ENCODE measurements around the gene MYRF. TPM values are rescaled to one million over a fixed set of nuclear protein-coding genes. Genes with fewer than 3 reads are reported as not detected.
A peak's percentile ranks its signal among the peaks of the same experiment; 100 is the strongest.

The MYRF gene
- total RNA-seq, 1 donor from 2014 or later, result 1.6 TPM

GRCh38 chr11:61726775-61727174 lies 25.7 kb upstream of the MYRF start:
- TF ChIP-seq, protein P1, sequence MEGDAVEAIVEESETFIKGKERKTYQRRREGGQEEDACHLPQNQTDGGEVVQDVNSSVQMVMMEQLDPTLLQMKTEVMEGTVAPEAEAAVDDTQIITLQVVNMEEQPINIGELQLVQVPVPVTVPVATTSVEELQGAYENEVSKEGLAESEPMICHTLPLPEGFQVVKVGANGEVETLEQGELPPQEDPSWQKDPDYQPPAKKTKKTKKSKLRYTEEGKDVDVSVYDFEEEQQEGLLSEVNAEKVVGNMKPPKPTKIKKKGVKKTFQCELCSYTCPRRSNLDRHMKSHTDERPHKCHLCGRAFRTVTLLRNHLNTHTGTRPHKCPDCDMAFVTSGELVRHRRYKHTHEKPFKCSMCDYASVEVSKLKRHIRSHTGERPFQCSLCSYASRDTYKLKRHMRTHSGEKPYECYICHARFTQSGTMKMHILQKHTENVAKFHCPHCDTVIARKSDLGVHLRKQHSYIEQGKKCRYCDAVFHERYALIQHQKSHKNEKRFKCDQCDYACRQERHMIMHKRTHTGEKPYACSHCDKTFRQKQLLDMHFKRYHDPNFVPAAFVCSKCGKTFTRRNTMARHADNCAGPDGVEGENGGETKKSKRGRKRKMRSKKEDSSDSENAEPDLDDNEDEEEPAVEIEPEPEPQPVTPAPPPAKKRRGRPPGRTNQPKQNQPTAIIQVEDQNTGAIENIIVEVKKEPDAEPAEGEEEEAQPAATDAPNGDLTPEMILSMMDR (IDR thresholded peaks at IDR 0.05), result no peak
- H3K4me3 Mint-ChIP-seq (ENCODE audit: unreplicated experiment), result no peak overlapping the region
- no peaks in the 10 kb centered on the region for H3K27me3 Mint-ChIP-seq (ENCODE audit: low read depth)
- H3K9me3 Mint-ChIP-seq (ENCODE audit: low read depth), result no peaks in the 10 kb centered on the region
- DNase-seq (ENCODE audit: low spot score), result no peak
- peaks cover 9% of the 10 kb centered on the region for H3K36me3 Mint-ChIP-seq (ENCODE audit: low read depth)
- H3K4me1 Mint-ChIP-seq (ENCODE audit: low read depth), result peaks cover 19% of the 10 kb centered on the region
- H3K27ac Mint-ChIP-seq (ENCODE audit: unreplicated experiment), result no peak overlapping the region

- Mint-ChIP-seq H3K4me3 (ENCODE audit: unreplicated experiment) (no peak overlapping the region), H3K4me1 (ENCODE audit: low read depth) (peaks cover 19% of the 10 kb centered on the region), H3K9me3 (ENCODE audit: low read depth) (no peaks in the 10 kb centered on the region), H3K27me3 (ENCODE audit: low read depth) (no peaks in the 10 kb centered on the region), H3K27ac (ENCODE audit: unreplicated experiment) (no peak overlapping the region), H3K36me3 (ENCODE audit: low read depth) (peaks cover 9% of the 10 kb centered on the region)
- TF ChIP-seq, protein P1 (IDR thresholded peaks at IDR 0.05), result no peak
- no peak for DNase-seq (ENCODE audit: low spot score)
Observed at GRCh38 chr11:61727401-61727811, 25.0 kb upstream of the MYRF start.

DNA sequence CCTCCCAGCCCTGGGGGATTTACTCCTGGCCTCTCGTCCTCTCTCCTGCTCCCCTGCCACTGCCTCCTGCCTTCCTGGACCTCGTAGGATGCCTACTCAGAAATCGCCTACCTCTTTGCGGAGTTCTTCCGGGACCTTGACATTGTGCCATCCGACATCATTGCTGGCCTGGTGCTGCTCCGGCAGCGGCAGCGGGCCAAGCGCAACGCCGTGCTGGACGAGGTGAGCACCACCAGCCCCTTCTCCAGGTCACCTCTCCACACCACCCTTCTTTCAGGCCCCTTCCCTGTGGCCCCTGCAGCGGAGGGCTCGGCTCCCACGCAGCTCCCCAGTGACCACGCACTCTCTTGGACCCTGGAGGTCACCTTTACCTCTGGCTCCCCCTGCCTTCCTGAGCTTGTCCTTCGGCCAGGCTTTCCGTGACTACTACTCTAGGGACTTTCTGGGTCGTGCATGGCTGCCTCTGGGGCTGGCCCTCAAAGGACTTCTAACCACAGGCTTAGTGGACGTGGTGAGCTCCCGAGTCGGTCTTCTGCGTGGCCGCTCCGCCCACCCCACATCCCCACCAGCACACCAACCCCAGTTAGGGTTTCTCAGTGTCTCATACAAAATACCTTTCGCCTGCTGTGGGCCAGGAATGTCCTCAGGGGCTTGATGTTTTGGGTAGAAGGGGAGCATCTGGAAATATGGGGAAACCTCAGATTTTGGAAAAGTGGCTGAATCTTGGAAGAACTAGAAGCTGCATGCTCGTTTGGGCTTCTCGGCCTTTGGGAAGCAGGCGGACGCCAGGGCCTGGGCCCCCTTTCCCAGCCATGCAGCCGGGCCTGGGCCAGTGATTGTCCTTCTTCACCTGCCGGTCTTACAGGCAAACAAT lies 24.1 kb upstream of the MYRF start:
- DNase-seq (ENCODE audit: low spot score), result no peak
- no peaks in the 10 kb centered on the region for H3K27me3 Mint-ChIP-seq (ENCODE audit: low read depth)
- peaks cover 9% of the 10 kb centered on the region for H3K36me3 Mint-ChIP-seq (ENCODE audit: low read depth)
- peaks cover 21% of the 10 kb centered on the region for H3K4me1 Mint-ChIP-seq (ENCODE audit: low read depth)
- no peak overlapping the region for H3K27ac Mint-ChIP-seq (ENCODE audit: unreplicated experiment)
- no peaks in the 10 kb centered on the region for H3K9me3 Mint-ChIP-seq (ENCODE audit: low read depth)
- TF ChIP-seq, protein P1 (IDR thresholded peaks at IDR 0.05), result no peak
- no peak overlapping the region for H3K4me3 Mint-ChIP-seq (ENCODE audit: unreplicated experiment)

DNA sequence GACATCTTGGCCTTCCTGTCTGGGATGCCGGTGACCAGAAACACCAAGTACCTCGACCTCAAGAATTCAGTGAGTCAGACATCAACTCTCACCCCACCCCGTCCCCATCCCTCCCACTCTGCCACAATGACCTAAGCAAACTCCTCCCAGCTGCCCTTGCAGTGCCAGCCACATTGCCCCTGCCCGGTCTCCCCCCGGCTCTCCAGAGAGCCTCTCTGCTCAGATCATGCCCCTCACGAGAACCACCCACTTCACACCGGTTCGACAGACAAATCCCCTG lies 23.6 kb upstream of the MYRF start:
- Mint-ChIP-seq H3K27me3 (ENCODE audit: low read depth) (no peaks in the 10 kb centered on the region), H3K4me3 (ENCODE audit: unreplicated experiment) (no peak overlapping the region), H3K36me3 (ENCODE audit: low read depth) (peaks cover 9% of the 10 kb centered on the region), H3K4me1 (ENCODE audit: low read depth) (peaks cover 24% of the 10 kb centered on the region), H3K9me3 (ENCODE audit: low read depth) (no peaks in the 10 kb centered on the region), H3K27ac (ENCODE audit: unreplicated experiment) (peak overlapping the region; percentile 63)
- TF ChIP-seq, protein P1 (IDR thresholded peaks at IDR 0.05), result no peak
- no peak for DNase-seq (ENCODE audit: low spot score)

GRCh38 chr11:61730240-61730994 lies 22.0 kb upstream of the MYRF start:
- Mint-ChIP-seq H3K27me3 (ENCODE audit: low read depth) (no peaks in the 10 kb centered on the region), H3K36me3 (ENCODE audit: low read depth) (peaks cover 8% of the 10 kb centered on the region), H3K4me1 (ENCODE audit: low read depth) (peaks cover 24% of the 10 kb centered on the region), H3K27ac (ENCODE audit: unreplicated experiment) (no peak overlapping the region), H3K9me3 (ENCODE audit: low read depth) (no peaks in the 10 kb centered on the region), H3K4me3 (ENCODE audit: unreplicated experiment) (no peak overlapping the region)
- TF ChIP-seq, protein P1 (IDR thresholded peaks at IDR 0.05), result no peak
- DNase-seq (ENCODE audit: low spot score), result no peak
